Activated CD8-positive, alpha-beta T cell treated with anti-CD3 and anti-CD28 coated beads, Interleukin-2, amount 10 ng/mL, durations not matched to agents 7 days and 5 days (primary cell): ENCODE results near the gene RGS19. TPM values are rescaled to one million over a fixed set of nuclear protein-coding genes. Genes with fewer than 3 reads are reported as not detected.
A peak's percentile ranks its signal among the peaks of the same experiment; 100 is the strongest.

ENCODE experiments used
- ATAC-seq: fragments of 150-1000 bp; cut with Tn5 transposase; one replicate; pipeline ENCODE4 v1.10.0; 2021; ENCODE audit warnings: moderate library complexity
- CTCF ChIA-PET: fragments of 350-600 bp; sonication (Branson Sonifier 250); formaldehyde crosslinking; loops from one replicate; lab custom pipeline; 2021; ENCODE audit warnings: antibody characterized with exemption; lab: Charles Lee
- POLR2A ChIA-PET: fragments of 350-600 bp; sonication (Branson Sonifier 250); formaldehyde crosslinking; loops from one replicate; lab custom pipeline; 2021; ENCODE audit warnings: antibody characterized with exemption; lab: Charles Lee
- DNase-seq: peaks from one replicate; pipeline ENCODE4 v3.0.0-alpha.2; 2020
- H3K27ac Mint-ChIP-seq: one replicate; pipeline ENCODE4 v1.8.0; 2021; ENCODE audit warnings: mild to moderate bottlenecking, mixed read lengths
- H3K27me3 Mint-ChIP-seq: one replicate; pipeline ENCODE4 v1.8.0; 2021; ENCODE audit warnings: low read depth, mixed read lengths
- H3K36me3 Mint-ChIP-seq: one replicate; pipeline ENCODE4 v1.8.0; 2021; ENCODE audit warnings: low read depth, mixed read lengths
- H3K4me1 Mint-ChIP-seq: one replicate; pipeline ENCODE4 v1.8.0; 2021; ENCODE audit warnings: low read depth, mixed read lengths
- H3K4me3 Mint-ChIP-seq: one replicate; pipeline ENCODE4 v1.8.0; 2021; ENCODE audit warnings: mild to moderate bottlenecking, mixed read lengths
- H3K9me3 Mint-ChIP-seq: one replicate; pipeline ENCODE4 v1.8.0; 2022; ENCODE audit warnings: mixed read lengths; ENCODE audit not compliant: insufficient read depth
- total RNA-seq, 2 experiments: library from RNA; stranded (reverse); gene quantifications; one replicate each; pipeline ENCODE4 v1.2.3, GENCODE V29; 2021

RGS19 gene
- total RNA-seq, 2 experiments from 2014 or later: 130 to 135 TPM

- peaks cover 3% of the 10 kb centered on the region for H3K4me1 Mint-ChIP-seq
- ChIA-PET CTCF (interaction anchor here (1.3 kb wide), 2 partner anchors 23 to 25 kb away, joined by 3 read pairs; no protein-coding TSS in a partner anchor), POLR2A (no interaction called here)
- no peaks in the 10 kb centered on the region for H3K9me3 Mint-ChIP-seq
- H3K27ac Mint-ChIP-seq: no peak within 1 kb of the TSS
- no peaks in the 10 kb centered on the region for H3K36me3 Mint-ChIP-seq
- DNase-seq: peak; percentile 53
- peaks cover 14% of the 10 kb centered on the region for H3K27me3 Mint-ChIP-seq
- H3K4me3 Mint-ChIP-seq: no peak within 1 kb of the TSS
- ATAC-seq: peak; percentile 66
Observed at GRCh38 chr20:64106981-64107735, 27.8 kb upstream of the RGS19 start, which contains the start of gene NPBWR2. NPBWR2 (minus strand) TSS chr20:64107565; CDS start chr20:64106831, 734 bp downstream.

- Mint-ChIP-seq H3K4me1 (peaks cover 4% of the 10 kb centered on the region), H3K27me3 (peaks cover 16% of the 10 kb centered on the region), H3K27ac (no peak overlapping the region), H3K9me3 (no peaks in the 10 kb centered on the region), H3K4me3 (no peak overlapping the region), H3K36me3 (no peaks in the 10 kb centered on the region)
- CTCF ChIA-PET: interaction anchor here (1.3 kb wide), 2 partner anchors 23 to 24 kb away, joined by 3 read pairs; no protein-coding TSS in a partner anchor
- ATAC-seq (no peak), DNase-seq (no peak)
- POLR2A ChIA-PET: interaction anchor here (0.8 kb wide), 1 partner anchor 15 kb away, joined by 3 read pairs; no protein-coding TSS in a partner anchor
Observed at GRCh38 chr20:64106435-64106961, 27.2 kb upstream of the RGS19 start.

GRCh38 chr20:64105846-64106434 lies 26.6 kb upstream of the RGS19 start:
- CTCF ChIA-PET: interaction anchor here (1.3 kb wide), 2 partner anchors 22 to 24 kb away, joined by 3 read pairs; no protein-coding TSS in a partner anchor
- no peak for DNase-seq
- Mint-ChIP-seq H3K4me1 (peaks cover 10% of the 10 kb centered on the region), H3K27me3 (peaks cover 21% of the 10 kb centered on the region), H3K9me3 (no peaks in the 10 kb centered on the region), H3K4me3 (no peak overlapping the region), H3K27ac (no peak overlapping the region), H3K36me3 (no peaks in the 10 kb centered on the region)
- POLR2A ChIA-PET: interaction anchor here (0.8 kb wide), 1 partner anchor 15 kb away, joined by 3 read pairs; no protein-coding TSS in a partner anchor
- no peak for ATAC-seq

- ChIA-PET CTCF (no interaction called here), POLR2A (no interaction called here)
- DNase-seq (no peak), ATAC-seq (no peak)
- peaks cover 23% of the 10 kb centered on the region for H3K27me3 Mint-ChIP-seq
- no peaks in the 10 kb centered on the region for H3K36me3 Mint-ChIP-seq
- peaks cover 20% of the 10 kb centered on the region for H3K4me1 Mint-ChIP-seq
- no peak overlapping the region for H3K27ac Mint-ChIP-seq
- no peaks in the 10 kb centered on the region for H3K9me3 Mint-ChIP-seq
- H3K4me3 Mint-ChIP-seq: no peak overlapping the region
Observed at GRCh38 chr20:64104667-64105451, 25.5 kb upstream of the RGS19 start.

- POLR2A ChIA-PET: no interaction called here
- Mint-ChIP-seq H3K27me3 (peaks cover 23% of the 10 kb centered on the region), H3K36me3 (no peaks in the 10 kb centered on the region), H3K9me3 (no peaks in the 10 kb centered on the region), H3K4me3 (no peak overlapping the region), H3K4me1 (peaks cover 20% of the 10 kb centered on the region), H3K27ac (no peak overlapping the region)
- CTCF ChIA-PET: interaction anchor here (1.0 kb wide), 1 partner anchor 16 kb away, joined by 4 read pairs; no protein-coding TSS in a partner anchor
- DNase-seq (peak; percentile 18), ATAC-seq (no peak)
Observed at GRCh38 chr20:64103871-64104666, 24.8 kb upstream of the RGS19 start.

GRCh38 chr20:64102647-64103354 lies 23.5 kb upstream of the RGS19 start:
- Mint-ChIP-seq H3K4me1 (peaks cover 20% of the 10 kb centered on the region), H3K4me3 (no peak overlapping the region), H3K27me3 (peaks cover 22% of the 10 kb centered on the region), H3K9me3 (no peaks in the 10 kb centered on the region), H3K27ac (no peak overlapping the region), H3K36me3 (no peaks in the 10 kb centered on the region)
- ATAC-seq (no peak), DNase-seq (no peak)
- CTCF ChIA-PET: interaction anchor here (0.6 to 2.1 kb wide), 6 partner anchors 17 to 201 kb away, joined by 3 to 5 read pairs (median 4); partner anchors contain the start of genes LKAAEAR1 and RGS19
- POLR2A ChIA-PET: no interaction called here

GRCh38 chr20:64101731-64102621 lies 22.7 kb upstream of the RGS19 start:
- ATAC-seq: peak; percentile 84
- Mint-ChIP-seq H3K27me3 (peaks cover 21% of the 10 kb centered on the region), H3K36me3 (no peaks in the 10 kb centered on the region), H3K27ac (no peak overlapping the region), H3K9me3 (no peaks in the 10 kb centered on the region), H3K4me1 (peaks cover 20% of the 10 kb centered on the region), H3K4me3 (no peak overlapping the region)
- DNase-seq: peak; percentile 70
- ChIA-PET POLR2A (interaction anchor here (0.6 kb wide), 1 partner anchor 19 kb away, joined by 3 read pairs; no protein-coding TSS in a partner anchor), CTCF (interaction anchor here (0.6 to 2.1 kb wide), 8 partner anchors 9 to 25 kb away, joined by 3 to 5 read pairs (median 4); partner anchors contain the start of genes LKAAEAR1 and RGS19)

- Mint-ChIP-seq H3K4me3 (no peak overlapping the region), H3K36me3 (no peaks in the 10 kb centered on the region), H3K27ac (no peak overlapping the region), H3K27me3 (peaks cover 21% of the 10 kb centered on the region), H3K9me3 (no peaks in the 10 kb centered on the region), H3K4me1 (peaks cover 20% of the 10 kb centered on the region)
- DNase-seq: no peak
- POLR2A ChIA-PET: no interaction called here
- ATAC-seq: no peak
- CTCF ChIA-PET: interaction anchor here (0.8 to 2.1 kb wide), 5 partner anchors 10 to 22 kb away, joined by 3 to 5 read pairs (median 4); partner anchors contain the start of genes LKAAEAR1 and RGS19
Observed at GRCh38 chr20:64100946-64101688, 21.8 kb upstream of the RGS19 start.

GRCh38 chr20:64100566-64100888 lies 21.2 kb upstream of the RGS19 start:
- POLR2A ChIA-PET: no interaction called here
- ATAC-seq (no peak), DNase-seq (no peak)
- Mint-ChIP-seq H3K4me3 (no peak overlapping the region), H3K27me3 (peaks cover 21% of the 10 kb centered on the region), H3K27ac (no peak overlapping the region), H3K36me3 (no peaks in the 10 kb centered on the region), H3K4me1 (peaks cover 20% of the 10 kb centered on the region), H3K9me3 (no peaks in the 10 kb centered on the region)
- CTCF ChIA-PET: interaction anchor here (1.0 to 1.2 kb wide), 2 partner anchors 17 to 22 kb away, joined by 3 to 4 read pairs; partner anchors contain the start of gene LKAAEAR1
